SK-N-SH (cell line): ENCODE data around the gene SPTB. TPM values are rescaled to one million over a fixed set of nuclear protein-coding genes. Genes with fewer than 3 reads are reported as not detected.
A peak's percentile ranks its signal among the peaks of the same experiment; 100 is the strongest.

Experiments used
- CTCF ChIA-PET: fragments of 300-600, 350-600 bp; formaldehyde crosslinking; extraction: SDS; loops from one replicate; lab custom pipeline; 2021; lab: Yijun Ruan, JAX
- POLR2A ChIA-PET: fragments of 350-600 bp; sonication (Branson Sonifier 250); formaldehyde crosslinking; extraction: SDS; loops from one replicate; lab custom pipeline; 2020; ENCODE audit warnings: antibody characterized with exemption, inconsistent platforms; lab: Yijun Ruan, JAX
- DNase-seq: peaks from one replicate; pipeline ENCODE4 v3.0.0; 2012
- H2AFZ ChIP-seq: fragments of 200-600 bp; sonication (generic); 2 replicates; pipeline ENCODE4 v1.8.1; 2016; ENCODE audit warnings: antibody characterized with exemption, mild to moderate bottlenecking, low read depth
- H3F3A ChIP-seq: fragments of 200-600 bp; sonication (generic); replicated peaks from 2 replicates; pipeline ENCODE3; 2016; ENCODE audit warnings: antibody characterized with exemption, mild to moderate bottlenecking; ENCODE audit not compliant: insufficient read depth
- H3K27ac ChIP-seq, 2 experiments: fragments of 200-500 bp in 1 of 2; fragments of 200-600 bp in 1 of 2; sonication (Bioruptor generic) in 1 of 2; sonication (generic), shearing (Covaris generic) in 1 of 2; 2 replicates each; pipeline versions ENCODE4 v1.5.1 to v1.6.1; 2014 to 2016; ENCODE audit warnings: low read depth in 2 of 2, inconsistent platforms in 1 of 2, low read length in 1 of 2, mild to moderate bottlenecking in 1 of 2, mixed read lengths in 1 of 2
- H3K27me3 ChIP-seq: fragments of 200-600 bp; sonication (generic), shearing (Covaris generic); 2 replicates; pipeline ENCODE4 v1.6.1; 2016; ENCODE audit warnings: mixed run types; ENCODE audit not compliant: insufficient read depth
- H3K36me3 ChIP-seq, 2 experiments: fragments of 200-500 bp in 1 of 2; fragments of 200-600 bp in 1 of 2; sonication (Bioruptor generic) in 1 of 2; sonication (generic) in 1 of 2; replicated peaks in 1 of 2; 2 replicates each; pipeline versions ENCODE3 to v1.5.1; 2014 to 2016; ENCODE audit warnings: low read length in 1 of 2, mild to moderate bottlenecking in 1 of 2; ENCODE audit not compliant: insufficient read depth in 2 of 2, control insufficient read depth in 1 of 2
- H3K4me1 ChIP-seq, 2 experiments: fragments of 200-500 bp in 1 of 2; fragments of 200-600 bp in 1 of 2; sonication (Bioruptor generic) in 1 of 2; sonication (generic), shearing (Covaris generic) in 1 of 2; 2 replicates each; pipeline versions ENCODE4 v1.5.1 to v1.6.1; 2014 to 2016; ENCODE audit warnings: low read depth in 1 of 2, low read length in 1 of 2, mixed run types in 1 of 2; ENCODE audit not compliant: insufficient read depth in 2 of 2, control insufficient read depth in 1 of 2
- H3K4me2 ChIP-seq: fragments of 200-600 bp; sonication (generic), shearing (Covaris generic); 2 replicates; pipeline ENCODE4 v1.6.1; 2017; ENCODE audit warnings: mixed run types
- H3K4me3 ChIP-seq, 2 experiments: fragments of 200-500 bp in 1 of 2; fragments of 200-600 bp in 1 of 2; sonication (Bioruptor generic) in 1 of 2; sonication (generic), shearing (Covaris generic) in 1 of 2; 2 replicates each; pipeline versions ENCODE4 v1.5.1 to v1.8.1; 2014 to 2016; ENCODE audit warnings: low read depth in 2 of 2, inconsistent platforms in 1 of 2, low read length in 1 of 2, mild to moderate bottlenecking in 1 of 2, mixed read lengths in 1 of 2, moderate library complexity in 1 of 2
- H3K79me2 ChIP-seq: fragments of 200-600 bp; sonication (generic); 2 replicates; pipeline ENCODE4 v1.8.1; 2017; ENCODE audit warnings: mild to moderate bottlenecking; ENCODE audit not compliant: insufficient read depth
- H3K9ac ChIP-seq: fragments of 200-600 bp; sonication (generic); 2 replicates; pipeline ENCODE4 v1.6.1; 2017; ENCODE audit warnings: mixed run types
- H3K9me2 ChIP-seq: fragments of 200-600 bp; sonication (generic); 2 replicates; pipeline ENCODE4 v1.6.1; 2017; ENCODE audit warnings: mixed run types
- H3K9me3 ChIP-seq: fragments of 200-600 bp; sonication (generic); 2 replicates; pipeline ENCODE4 v1.6.1; 2017; ENCODE audit warnings: mixed run types, mild to moderate bottlenecking, moderate library complexity
- H4K20me1 ChIP-seq: fragments of 200-600 bp; sonication (generic); 2 replicates; pipeline ENCODE4 v1.6.1; 2017; ENCODE audit warnings: mild to moderate bottlenecking, mixed run types; ENCODE audit not compliant: insufficient read depth
- ELF1 ChIP-seq: IDR thresholded peaks from 2 replicates; pipeline ENCODE4 v1.4.0; 2012
- EP300 ChIP-seq, 2 experiments: IDR thresholded peaks; 2 replicates each; pipeline versions ENCODE4 v1.4.0 to v1.6.1; 2012; ENCODE audit warnings: borderline replicate concordance in 1 of 2, low read depth in 1 of 2, low read length in 1 of 2
- EZH2phosphoT487 ChIP-seq: fragments of 200-600 bp; sonication (generic); IDR thresholded peaks from 2 replicates; pipeline ENCODE4 v1.6.1; 2017; ENCODE audit warnings: low read depth, mixed run types, mild to moderate bottlenecking, antibody characterized with exemption, moderate library complexity, borderline replicate concordance
- FOSL2 ChIP-seq: IDR thresholded peaks from 2 replicates; pipeline ENCODE4 v1.4.0; 2012; ENCODE audit warnings: low read depth, mild to moderate bottlenecking, moderate library complexity, borderline replicate concordance
- FOXJ3 ChIP-seq: sonication (generic); formaldehyde crosslinking; IDR thresholded peaks from 2 replicates; pipeline ENCODE4 v1.5.1; 2020; ENCODE audit warnings: mild to moderate bottlenecking, missing genetic modification reagents
- GATA2 ChIP-seq: sonication (generic); formaldehyde crosslinking; IDR thresholded peaks from 2 replicates; pipeline ENCODE4 v1.5.0; 2020; ENCODE audit warnings: mild to moderate bottlenecking, missing genetic modification reagents
- RAD21 ChIP-seq: IDR thresholded peaks from 2 replicates; pipeline ENCODE4 v1.6.1; 2012; ENCODE audit warnings: mild to moderate bottlenecking, low read length
- RFX5 ChIP-seq: IDR thresholded peaks from 2 replicates; pipeline ENCODE4 v1.6.1; 2012; ENCODE audit warnings: mild to moderate bottlenecking, improper control_type of control experiment, low read length
- RXRA ChIP-seq: IDR thresholded peaks from 2 replicates; pipeline ENCODE4 v1.4.0; 2012; ENCODE audit warnings: low read depth, mild to moderate bottlenecking, borderline replicate concordance
- SIN3A ChIP-seq: IDR thresholded peaks from 2 replicates; pipeline ENCODE4 v1.6.1; 2012; ENCODE audit warnings: low read depth, mild to moderate bottlenecking, low read length, moderate library complexity, borderline replicate concordance
- SMC3 ChIP-seq: IDR thresholded peaks from 2 replicates; pipeline ENCODE4 v1.6.1; 2012; ENCODE audit warnings: low read depth, low read length, improper control_type of control experiment
- TCF12 ChIP-seq: IDR thresholded peaks from 2 replicates; pipeline ENCODE4 v1.4.0; 2012
- TEAD4 ChIP-seq: IDR thresholded peaks from 2 replicates; pipeline ENCODE4 v1.4.0; 2012; ENCODE audit warnings: mild to moderate bottlenecking, borderline replicate concordance; ENCODE audit not compliant: insufficient read depth
- WGBS: methylation state at CpG from one replicate; pipeline ENCODE4 v1.1.6; 2017; ENCODE audit warnings: low lambda C conversion rate; 5-methylcytosine and 5-hydroxymethylcytosine counted together
- polyA plus RNA-seq, 3 experiments: library from polyadenylated mRNA; depleted of rRNA; stranded (reverse); fragments of >200 nt; gene quantifications; 2 replicates each; pipeline ENCODE4 v1.2.3, GENCODE V29; 2012
- TF ChIP-seq, protein P1 (sequence below): IDR thresholded peaks from 2 replicates; pipeline ENCODE4 v1.4.0; 2012; ENCODE audit warnings: low read depth, borderline replicate concordance
- TF ChIP-seq, protein P2 (sequence below): IDR thresholded peaks from 2 replicates; pipeline ENCODE4; 2012
- TF ChIP-seq, protein P3 (sequence below): fragments of 200-600 bp; sonication (generic); IDR thresholded peaks from 2 replicates; pipeline ENCODE4 v1.6.1; 2017; ENCODE audit warnings: antibody characterized with exemption, mild to moderate bottlenecking, moderate library complexity
- TF ChIP-seq, protein P4 (sequence below): IDR thresholded peaks from 2 replicates; pipeline ENCODE4 v1.6.1; 2012; ENCODE audit warnings: mild to moderate bottlenecking, low read depth, low read length, moderate library complexity

The SPTB gene
- polyA plus RNA-seq, 1 of the 3 experiments (the other 2 are of a cell fraction): 0.15 TPM

DNA sequence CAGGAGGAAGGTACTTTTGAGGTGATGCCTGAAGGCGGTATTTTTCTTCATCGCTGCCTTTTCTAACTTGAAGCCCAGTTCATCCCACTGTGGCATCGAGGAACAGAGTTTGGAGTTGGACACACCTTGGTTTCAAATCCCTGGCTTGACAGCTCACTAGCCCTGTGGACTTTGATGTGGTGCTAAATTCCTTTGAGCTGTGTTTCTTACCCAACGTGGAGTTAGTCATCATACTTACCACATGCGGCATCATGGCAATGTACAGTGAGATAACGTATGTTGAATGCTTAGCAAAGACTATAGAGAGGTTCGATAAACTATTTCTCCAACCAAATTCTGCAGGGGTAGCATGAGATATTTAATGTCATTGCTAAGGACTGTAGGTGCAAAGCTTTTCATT lies 172.0 kb downstream of the SPTB start:
- Histone ChIP-seq H4K20me1 (no peaks in the 10 kb centered on the region), H3K9me2 (no peaks in the 10 kb centered on the region), H3K79me2 (peaks cover 31% of the 10 kb centered on the region; the same call in 1 of the 2 replicates), H3K4me1 (peaks cover 6 to 36% of the 10 kb centered on the region in 2 experiments; a peak in 2 of 4 replicates), H3K36me3 (no peaks in the 10 kb centered on the region), H3K4me2 (0 out of 2 replicates have a peak overlapping the region, but pooled peaks have one; percentile 11), H3K27ac (no peak overlapping the region), H3K9me3 (0 out of 2 replicates have a peak, but pooled peaks cover under 1% of the 10 kb centered on the region), H3F3A (no peaks in the 10 kb centered on the region), H3K9ac (no peak overlapping the region), H3K27me3 (no peaks in the 10 kb centered on the region), H3K4me3 (no peak overlapping the region), H2AFZ (no peak overlapping the region)
- POLR2A ChIA-PET: interaction anchor here (0.7 to 2.1 kb wide), 2 partner anchors 55 to 206 kb away, joined by 3 to 6 read pairs; no protein-coding TSS in a partner anchor
- CTCF ChIA-PET: interaction anchor here (2.1 to 2.7 kb wide), 2 partner anchors 36 to 57 kb away, joined by 7 to 10 read pairs; no protein-coding TSS in a partner anchor
- TF ChIP-seq RFX5 (no peak), TEAD4 (no peak), SIN3A (no peak), EZH2phosphoT487 (no peak), EP300 (IDR thresholded peaks at IDR 0.05; ENCODE audit: borderline replicate concordance in 1 of 2, low read depth in 1 of 2, low read length in 1 of 2) (no peak)
- TF ChIP-seq, protein P1, sequence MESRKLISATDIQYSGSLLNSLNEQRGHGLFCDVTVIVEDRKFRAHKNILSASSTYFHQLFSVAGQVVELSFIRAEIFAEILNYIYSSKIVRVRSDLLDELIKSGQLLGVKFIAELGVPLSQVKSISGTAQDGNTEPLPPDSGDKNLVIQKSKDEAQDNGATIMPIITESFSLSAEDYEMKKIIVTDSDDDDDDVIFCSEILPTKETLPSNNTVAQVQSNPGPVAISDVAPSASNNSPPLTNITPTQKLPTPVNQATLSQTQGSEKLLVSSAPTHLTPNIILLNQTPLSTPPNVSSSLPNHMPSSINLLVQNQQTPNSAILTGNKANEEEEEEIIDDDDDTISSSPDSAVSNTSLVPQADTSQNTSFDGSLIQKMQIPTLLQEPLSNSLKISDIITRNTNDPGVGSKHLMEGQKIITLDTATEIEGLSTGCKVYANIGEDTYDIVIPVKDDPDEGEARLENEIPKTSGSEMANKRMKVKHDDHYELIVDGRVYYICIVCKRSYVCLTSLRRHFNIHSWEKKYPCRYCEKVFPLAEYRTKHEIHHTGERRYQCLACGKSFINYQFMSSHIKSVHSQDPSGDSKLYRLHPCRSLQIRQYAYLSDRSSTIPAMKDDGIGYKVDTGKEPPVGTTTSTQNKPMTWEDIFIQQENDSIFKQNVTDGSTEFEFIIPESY: no peak
- 73% methylated on average over 7 of the region's 7 CpGs for WGBS
- DNase-seq: no peak

DNA sequence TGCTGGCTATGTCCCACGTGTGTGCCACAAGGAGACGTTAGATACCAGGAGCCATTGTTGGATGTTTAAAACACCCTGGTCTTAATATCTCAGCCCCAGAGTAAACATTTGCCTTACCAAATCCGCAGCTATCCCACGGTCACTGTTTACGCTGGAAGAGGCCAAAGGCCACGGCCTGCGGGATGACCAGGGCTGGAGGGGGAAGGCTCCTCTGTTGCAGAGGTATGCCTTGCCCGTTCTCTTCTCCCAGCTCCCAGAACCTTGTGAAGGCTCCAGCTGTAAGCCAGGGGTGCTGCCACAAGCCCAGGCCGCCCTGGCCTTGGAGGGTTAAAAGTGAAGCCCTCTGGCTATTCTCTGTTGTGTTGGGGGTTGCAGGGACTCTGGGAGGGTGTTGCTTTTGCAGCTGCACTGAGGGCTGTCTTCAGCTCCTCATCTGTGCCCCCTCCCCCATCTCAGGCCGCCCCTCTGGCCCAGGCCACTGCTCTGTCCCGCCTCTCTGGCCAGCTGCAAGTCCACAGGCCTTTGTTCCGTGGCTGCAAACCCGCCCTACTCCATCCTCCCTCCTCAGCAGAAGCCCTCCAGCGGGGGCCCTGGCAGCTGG lies 173.0 kb downstream of the SPTB start:
- no peaks in the 10 kb centered on the region for H4K20me1 ChIP-seq
- no peak overlapping the region for H2AFZ ChIP-seq
- H3K27me3 ChIP-seq: no peaks in the 10 kb centered on the region
- no peaks in the 10 kb centered on the region for H3K9me3 ChIP-seq
- 92% methylated on average over 11 of the region's 14 CpGs for WGBS
- H3K27ac ChIP-seq: no peak overlapping the region; a peak in 1 of 4 replicates
- peaks cover 28% of the 10 kb centered on the region; the same call in 1 of the 2 replicates for H3K79me2 ChIP-seq
- no peak overlapping the region for H3K4me2 ChIP-seq
- DNase-seq: peak; percentile 67
- H3K36me3 ChIP-seq: no peaks in the 10 kb centered on the region
- no peaks in the 10 kb centered on the region for H3F3A ChIP-seq
- no peak overlapping the region for H3K9ac ChIP-seq
- CTCF ChIA-PET: interaction anchor here (1.1 to 1.8 kb wide), 2 partner anchors 53 to 55 kb away, joined by 3 to 5 read pairs; no protein-coding TSS in a partner anchor
- H3K4me1 ChIP-seq: peaks cover 6 to 36% of the 10 kb centered on the region in 2 experiments; a peak in 2 of 4 replicates
- H3K4me3 ChIP-seq: no peak overlapping the region
- POLR2A ChIA-PET: interaction anchor here (2.1 kb wide), 1 partner anchor 56 kb away, joined by 6 read pairs; no protein-coding TSS in a partner anchor
- no peaks in the 10 kb centered on the region for H3K9me2 ChIP-seq
- TF ChIP-seq RFX5: no peak
- TF ChIP-seq, protein P2, sequence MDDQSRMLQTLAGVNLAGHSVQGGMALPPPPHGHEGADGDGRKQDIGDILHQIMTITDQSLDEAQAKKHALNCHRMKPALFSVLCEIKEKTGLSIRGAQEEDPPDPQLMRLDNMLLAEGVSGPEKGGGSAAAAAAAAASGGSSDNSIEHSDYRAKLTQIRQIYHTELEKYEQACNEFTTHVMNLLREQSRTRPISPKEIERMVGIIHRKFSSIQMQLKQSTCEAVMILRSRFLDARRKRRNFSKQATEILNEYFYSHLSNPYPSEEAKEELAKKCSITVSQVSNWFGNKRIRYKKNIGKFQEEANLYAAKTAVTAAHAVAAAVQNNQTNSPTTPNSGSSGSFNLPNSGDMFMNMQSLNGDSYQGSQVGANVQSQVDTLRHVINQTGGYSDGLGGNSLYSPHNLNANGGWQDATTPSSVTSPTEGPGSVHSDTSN: no peak
- no peak for TF ChIP-seq TCF12
- TF ChIP-seq FOSL2: no peak
- no peak for TF ChIP-seq RAD21
- TF ChIP-seq RXRA: no peak
- no peak for TF ChIP-seq FOXJ3 (CRISPR knock-in tag)
- TF ChIP-seq, protein P3, sequence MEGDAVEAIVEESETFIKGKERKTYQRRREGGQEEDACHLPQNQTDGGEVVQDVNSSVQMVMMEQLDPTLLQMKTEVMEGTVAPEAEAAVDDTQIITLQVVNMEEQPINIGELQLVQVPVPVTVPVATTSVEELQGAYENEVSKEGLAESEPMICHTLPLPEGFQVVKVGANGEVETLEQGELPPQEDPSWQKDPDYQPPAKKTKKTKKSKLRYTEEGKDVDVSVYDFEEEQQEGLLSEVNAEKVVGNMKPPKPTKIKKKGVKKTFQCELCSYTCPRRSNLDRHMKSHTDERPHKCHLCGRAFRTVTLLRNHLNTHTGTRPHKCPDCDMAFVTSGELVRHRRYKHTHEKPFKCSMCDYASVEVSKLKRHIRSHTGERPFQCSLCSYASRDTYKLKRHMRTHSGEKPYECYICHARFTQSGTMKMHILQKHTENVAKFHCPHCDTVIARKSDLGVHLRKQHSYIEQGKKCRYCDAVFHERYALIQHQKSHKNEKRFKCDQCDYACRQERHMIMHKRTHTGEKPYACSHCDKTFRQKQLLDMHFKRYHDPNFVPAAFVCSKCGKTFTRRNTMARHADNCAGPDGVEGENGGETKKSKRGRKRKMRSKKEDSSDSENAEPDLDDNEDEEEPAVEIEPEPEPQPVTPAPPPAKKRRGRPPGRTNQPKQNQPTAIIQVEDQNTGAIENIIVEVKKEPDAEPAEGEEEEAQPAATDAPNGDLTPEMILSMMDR: no peak
- TF ChIP-seq ELF1: no peak
- no peak for TF ChIP-seq TEAD4
- TF ChIP-seq GATA2: no peak
- TF ChIP-seq, protein P4, sequence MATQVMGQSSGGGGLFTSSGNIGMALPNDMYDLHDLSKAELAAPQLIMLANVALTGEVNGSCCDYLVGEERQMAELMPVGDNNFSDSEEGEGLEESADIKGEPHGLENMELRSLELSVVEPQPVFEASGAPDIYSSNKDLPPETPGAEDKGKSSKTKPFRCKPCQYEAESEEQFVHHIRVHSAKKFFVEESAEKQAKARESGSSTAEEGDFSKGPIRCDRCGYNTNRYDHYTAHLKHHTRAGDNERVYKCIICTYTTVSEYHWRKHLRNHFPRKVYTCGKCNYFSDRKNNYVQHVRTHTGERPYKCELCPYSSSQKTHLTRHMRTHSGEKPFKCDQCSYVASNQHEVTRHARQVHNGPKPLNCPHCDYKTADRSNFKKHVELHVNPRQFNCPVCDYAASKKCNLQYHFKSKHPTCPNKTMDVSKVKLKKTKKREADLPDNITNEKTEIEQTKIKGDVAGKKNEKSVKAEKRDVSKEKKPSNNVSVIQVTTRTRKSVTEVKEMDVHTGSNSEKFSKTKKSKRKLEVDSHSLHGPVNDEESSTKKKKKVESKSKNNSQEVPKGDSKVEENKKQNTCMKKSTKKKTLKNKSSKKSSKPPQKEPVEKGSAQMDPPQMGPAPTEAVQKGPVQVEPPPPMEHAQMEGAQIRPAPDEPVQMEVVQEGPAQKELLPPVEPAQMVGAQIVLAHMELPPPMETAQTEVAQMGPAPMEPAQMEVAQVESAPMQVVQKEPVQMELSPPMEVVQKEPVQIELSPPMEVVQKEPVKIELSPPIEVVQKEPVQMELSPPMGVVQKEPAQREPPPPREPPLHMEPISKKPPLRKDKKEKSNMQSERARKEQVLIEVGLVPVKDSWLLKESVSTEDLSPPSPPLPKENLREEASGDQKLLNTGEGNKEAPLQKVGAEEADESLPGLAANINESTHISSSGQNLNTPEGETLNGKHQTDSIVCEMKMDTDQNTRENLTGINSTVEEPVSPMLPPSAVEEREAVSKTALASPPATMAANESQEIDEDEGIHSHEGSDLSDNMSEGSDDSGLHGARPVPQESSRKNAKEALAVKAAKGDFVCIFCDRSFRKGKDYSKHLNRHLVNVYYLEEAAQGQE: no peak
- no peak for TF ChIP-seq SMC3
